Liver (tissue), 9 donors: ENCODE measurements around the gene PRKN. TPM values are rescaled to one million over a fixed set of nuclear protein-coding genes. Genes with fewer than 3 reads are reported as not detected.
A peak's percentile ranks its signal among the peaks of the same experiment; 100 is the strongest.

Experiments
- DNase-seq: peaks from one replicate; pipeline ENCODE4 v3.0.0-alpha.2; 2017; ENCODE audit warnings: low spot score
- H3K27ac ChIP-seq, 2 donors: one replicate each; pipeline ENCODE4 v1.7.0; 2013; ENCODE audit warnings: inconsistent platforms in 2 of 2, low read length in 2 of 2, control low read depth in 1 of 2, low read depth in 1 of 2, mild to moderate bottlenecking in 1 of 2
- H3K27me3 ChIP-seq, 4 donors: one replicate each; pipeline versions ENCODE4 v1.6.1 to v1.7.0; 2013; ENCODE audit warnings: low read length in 3 of 4, inconsistent platforms in 1 of 4, mild to moderate bottlenecking in 1 of 4, moderate library complexity in 1 of 4; ENCODE audit not compliant: control insufficient read depth in 4 of 4, insufficient read depth in 4 of 4
- H3K36me3 ChIP-seq, 4 donors: one replicate each; pipeline versions ENCODE4 v1.6.1 to v1.7.0; 2013; ENCODE audit warnings: low read length in 3 of 4, mild to moderate bottlenecking in 3 of 4, low read depth in 1 of 4, moderate library complexity in 1 of 4; ENCODE audit not compliant: control insufficient read depth in 4 of 4, insufficient read depth in 3 of 4
- H3K4me1 ChIP-seq, 4 donors: one replicate each; pipeline versions ENCODE4 v1.6.1 to v1.7.0; 2013; ENCODE audit warnings: low read length in 3 of 4, mild to moderate bottlenecking in 3 of 4, moderate library complexity in 1 of 4; ENCODE audit not compliant: control insufficient read depth in 4 of 4, insufficient read depth in 4 of 4
- H3K4me3 ChIP-seq, 3 donors: one replicate each; pipeline versions ENCODE4 v1.6.1 to v1.7.0; 2013; ENCODE audit warnings: low read length in 3 of 3, control low read depth in 1 of 3, low read depth in 1 of 3, mild to moderate bottlenecking in 1 of 3
- H3K9ac ChIP-seq, 2 donors: one replicate each; pipeline ENCODE4 v1.7.0; 2013; ENCODE audit warnings: low read length in 2 of 2, mild to moderate bottlenecking in 2 of 2, moderate library complexity in 2 of 2, control low read depth in 1 of 2, low read depth in 1 of 2
- H3K9me3 ChIP-seq, 4 donors: one replicate each; pipeline versions ENCODE4 v1.6.1 to v1.7.0; 2013; ENCODE audit warnings: low read length in 3 of 4; ENCODE audit not compliant: control insufficient read depth in 4 of 4
- ATF3 ChIP-seq: IDR thresholded peaks from 2 replicates; pipeline ENCODE4 v1.6.1; 2016; ENCODE audit warnings: antibody characterized with exemption
- CTCF ChIP-seq: fragments of 150-350 bp; IDR thresholded peaks from 2 replicates; pipeline ENCODE4 v1.5.1; 2017; ENCODE audit warnings: improper control_type of control experiment, low read depth, low read length; ENCODE audit not compliant: missing input control
- EGR1 ChIP-seq, 2 donors: IDR thresholded peaks; 2 replicates each; pipeline ENCODE4 v1.6.1; 2016 to 2018; ENCODE audit warnings: antibody characterized with exemption in 2 of 2, low read depth in 2 of 2
- FOXA2 ChIP-seq: IDR thresholded peaks from 2 replicates; pipeline ENCODE4 v1.6.1; 2016; ENCODE audit warnings: antibody characterized with exemption
- HNF4G ChIP-seq: IDR thresholded peaks from 2 replicates; pipeline ENCODE4 v1.6.1; 2016; ENCODE audit warnings: antibody characterized with exemption
- JUND ChIP-seq, 2 donors: IDR thresholded peaks; 2 replicates each; pipeline ENCODE4 v1.6.1; 2016; ENCODE audit warnings: antibody characterized with exemption in 2 of 2
- NR2F2 ChIP-seq: IDR thresholded peaks from 2 replicates; pipeline ENCODE4 v1.6.1; 2016; ENCODE audit warnings: antibody characterized with exemption
- RAD21 ChIP-seq, 2 donors: IDR thresholded peaks; 2 replicates each; pipeline ENCODE4 v1.6.1; 2016; ENCODE audit warnings: antibody characterized with exemption in 2 of 2, mild to moderate bottlenecking in 2 of 2
- RXRA ChIP-seq, 2 donors: IDR thresholded peaks; 2 replicates each; pipeline ENCODE4 v1.6.1; 2017 to 2018; ENCODE audit warnings: antibody characterized with exemption in 2 of 2, mild to moderate bottlenecking in 1 of 2
- YY1 ChIP-seq: IDR thresholded peaks from 2 replicates; pipeline ENCODE4 v1.6.1; 2016; ENCODE audit warnings: antibody characterized with exemption, mild to moderate bottlenecking
- WGBS: extraction: QIAGEN DNeasy Blood & Tissue Kit; methylation state at CpG from one replicate; pipeline ENCODE4 v1.1.7; 2013; 5-methylcytosine and 5-hydroxymethylcytosine counted together
- polyA plus RNA-seq, 2 donors: library from polyadenylated mRNA; stranded (reverse) in 1 of 2; unstranded in 1 of 2; fragments of 200-250 nt in 1 of 2; fragments of >200 nt in 1 of 2; fragmentation: Nextera tagmentation in 1 of 2; extraction: Ambion mirVana in 1 of 2; gene quantifications; one replicate each; pipeline versions ENCODE4 v1.2.1 to v1.2.3, GENCODE V29; 2013 to 2015
- total RNA-seq, 2 donors: library from RNA; depleted of rRNA; stranded (reverse); fragments of >200 nt; gene quantifications; one replicate each; pipeline ENCODE4 v1.2.3, GENCODE V29; 2014
- donor health status: healthy.
- donor health status: healthy.
- donor health status: healthy.
- donor health status: healthy.
- donor health status: healthy.

The PRKN gene
- total and polyA plus RNA-seq, 4 donors = 0.47 to 4.1 (median 3.2) TPM

- no peaks in the 10 kb centered on the region for H3K9me3 ChIP-seq
- no peak overlapping the region for H3K27ac ChIP-seq
- no peak overlapping the region for H3K4me3 ChIP-seq
- H3K36me3 ChIP-seq = no peaks in the 10 kb centered on the region
- no peak for DNase-seq
- H3K4me1 ChIP-seq = peaks cover 0 to 8% (median 3%) of the 10 kb centered on the region in 4 donors
- WGBS = 18% methylated on average over 7 of the region's 7 CpGs
- H3K9ac ChIP-seq = no peak overlapping the region
- peak; percentile 62 for TF ChIP-seq CTCF
- peak; percentile 91 to 92 for TF ChIP-seq RAD21 (IDR thresholded peaks at IDR 0.05)
- no peak for TF ChIP-seq EGR1 (IDR thresholded peaks at IDR 0.05; ENCODE audit: low read depth in 2 of 2)
- no peaks in the 10 kb centered on the region for H3K27me3 ChIP-seq
Observed at GRCh38 chr6:161418463-161418945, 1309.1 kb downstream of the PRKN start.

DNA sequence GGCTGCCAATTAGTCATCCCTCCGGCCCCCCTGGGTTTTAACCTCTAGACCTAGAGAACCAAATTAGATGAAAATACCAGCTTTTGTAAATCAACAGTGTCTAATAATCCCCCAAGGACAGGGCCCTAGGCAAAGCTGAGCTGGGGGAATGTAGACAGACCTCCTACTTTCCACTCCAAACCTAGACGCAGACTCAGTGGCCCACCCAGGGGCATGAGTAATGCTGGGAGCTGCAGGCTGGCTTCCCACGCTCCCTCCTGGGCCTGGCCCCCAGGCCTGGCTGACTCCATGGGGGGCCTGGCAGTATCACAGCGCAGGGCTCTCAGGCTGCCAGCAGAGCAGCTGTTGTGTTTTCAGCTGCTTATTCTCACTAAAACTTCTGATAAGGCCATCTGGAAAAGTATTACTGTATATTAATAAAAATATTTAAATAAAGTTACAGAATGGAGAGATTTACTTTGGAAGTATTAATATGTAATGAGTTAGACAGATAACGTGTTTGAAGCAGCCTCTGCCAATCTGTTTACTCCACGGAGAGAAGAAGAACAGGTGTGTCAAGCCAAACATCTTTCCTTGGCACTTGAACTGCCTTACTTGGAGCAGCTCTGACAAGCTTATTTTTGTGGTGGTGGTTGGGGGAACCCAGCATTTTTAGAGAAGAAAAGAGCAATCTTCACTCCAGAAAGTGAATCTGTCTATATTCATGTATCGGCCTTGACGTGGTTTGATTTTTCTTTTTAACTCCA, 1309.7 kb downstream of the PRKN start:
- Histone ChIP-seq H3K36me3 (no peaks in the 10 kb centered on the region), H3K27ac (no peak overlapping the region), H3K9ac (no peak overlapping the region), H3K27me3 (no peaks in the 10 kb centered on the region), H3K4me3 (no peak overlapping the region), H3K4me1 (peaks cover 0 to 8% (median 3%) of the 10 kb centered on the region in 4 donors), H3K9me3 (no peaks in the 10 kb centered on the region)
- no peak for DNase-seq
- WGBS = 50% methylated on average over 8 of the region's 8 CpGs
- TF ChIP-seq HNF4G (no peak), CTCF (no peak), RXRA (IDR thresholded peaks at IDR 0.05) (no peak), RAD21 (IDR thresholded peaks at IDR 0.05) (no peak), YY1 (no peak), FOXA2 (no peak)

DNA sequence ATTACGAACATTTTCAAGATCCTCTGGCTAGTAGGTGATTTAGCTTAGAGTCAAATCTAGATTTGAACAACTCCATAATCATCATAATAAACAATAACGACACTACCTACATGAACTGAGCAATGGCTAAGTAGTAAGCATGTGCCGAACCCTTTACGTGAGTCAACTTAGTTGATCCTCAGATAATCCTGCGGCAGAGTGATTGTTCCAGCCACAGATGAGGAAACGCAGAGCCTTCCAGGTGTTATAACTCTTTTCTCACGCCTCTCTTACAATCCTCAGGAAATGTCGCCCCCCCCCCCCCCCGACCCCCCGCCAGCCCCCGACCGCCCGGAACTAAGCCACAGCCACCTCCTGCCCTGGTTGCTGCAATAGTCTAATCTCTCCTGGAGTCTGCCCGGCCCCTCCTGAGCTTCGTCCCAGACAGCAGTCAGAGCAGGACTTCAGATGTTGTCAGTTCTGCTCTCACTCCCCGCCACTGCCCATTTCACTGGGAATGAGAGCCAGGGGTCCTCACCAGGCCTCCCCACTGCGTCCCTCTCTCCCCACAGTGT, 1312.2 kb downstream of the PRKN start:
- DNase-seq = no peak
- Histone ChIP-seq H3K27ac (no peak overlapping the region), H3K4me1 (peaks cover 0 to 8% (median 3%) of the 10 kb centered on the region in 4 donors), H3K27me3 (no peaks in the 10 kb centered on the region), H3K9ac (no peak overlapping the region), H3K36me3 (no peaks in the 10 kb centered on the region), H3K9me3 (no peaks in the 10 kb centered on the region), H3K4me3 (no peak overlapping the region)
- TF ChIP-seq ATF3 = no peak
- TF ChIP-seq NR2F2 = no peak
- no peak for TF ChIP-seq JUND (IDR thresholded peaks at IDR 0.05)
- TF ChIP-seq FOXA2 = no peak
- no peak for TF ChIP-seq HNF4G
- 76% methylated on average over 17 of the region's 17 CpGs for WGBS
